ENCODE results near the gene C1QL1. TPM values are rescaled to one million over a fixed set of nuclear protein-coding genes. Genes with fewer than 3 reads are reported as not detected.

C1QL1 gene
- total RNA-seq, 1 experiment from 2014 or later, result 8.6 TPM

- BruUV-seq (replicated peaks), result no TSS peak
- Histone ChIP-seq H3K4me3 (ENCODE audit: low read depth, low read length, poor library complexity, severe bottlenecking) (no peak overlapping the region), H3K27ac (ENCODE audit: low read depth, low read length, poor library complexity, severe bottlenecking) (no peak overlapping the region), H3K36me3 (ENCODE audit: insufficient read depth, low read length, poor library complexity, severe bottlenecking) (no peaks in the 10 kb centered on the region), H3K4me1 (ENCODE audit: insufficient read depth, low read length, poor library complexity, severe bottlenecking) (peaks cover 9% of the 10 kb centered on the region), H3K9me3 (ENCODE audit: low read depth, low read length, poor library complexity, severe bottlenecking) (no peaks in the 10 kb centered on the region), H3K27me3 (replicated peaks; ENCODE audit: insufficient read depth, low read depth, low read length, poor library complexity) (no peaks in the 10 kb centered on the region)
- ChIA-PET POLR2A (ENCODE audit: low non-redundant PET) (no interaction called here), CTCF (interaction anchor here (0.5 kb wide), 1 partner anchor 25 kb away, joined by 3 read pairs; no protein-coding TSS in a partner anchor)
- intact Hi-C loops (cut with micrococcal nuclease; ENCODE audit: unreplicated experiment), result no loop called here
- no peak for TF ChIP-seq EZH2 (IDR thresholded peaks at IDR 0.05; ENCODE audit: borderline replicate concordance, low read depth, low read length, poor library complexity, severe bottlenecking)
- TF ChIP-seq CTCF (conservative IDR thresholded peaks at IDR 0.05; ENCODE audit: low read depth, low read length), result no peak
- DNase-seq (ENCODE audit: low spot score), result no peak
Observed at GRCh38 chr17:44996304-44996703, 28.2 kb upstream of the C1QL1 start.

GRCh38 chr17:44995436-44996001 is 27.4 kb upstream of the C1QL1 start:
- no peak for DNase-seq (ENCODE audit: low spot score)
- Histone ChIP-seq H3K9me3 (ENCODE audit: low read depth, low read length, poor library complexity, severe bottlenecking) (no peaks in the 10 kb centered on the region), H3K27ac (ENCODE audit: low read depth, low read length, poor library complexity, severe bottlenecking) (no peak overlapping the region), H3K4me1 (ENCODE audit: insufficient read depth, low read length, poor library complexity, severe bottlenecking) (peaks cover 10% of the 10 kb centered on the region), H3K27me3 (replicated peaks; ENCODE audit: insufficient read depth, low read depth, low read length, poor library complexity) (no peaks in the 10 kb centered on the region), H3K4me3 (ENCODE audit: low read depth, low read length, poor library complexity, severe bottlenecking) (no peak overlapping the region), H3K36me3 (ENCODE audit: insufficient read depth, low read length, poor library complexity, severe bottlenecking) (no peaks in the 10 kb centered on the region)
- BruUV-seq (replicated peaks), result no TSS peak
- TF ChIP-seq EZH2 (IDR thresholded peaks at IDR 0.05; ENCODE audit: borderline replicate concordance, low read depth, low read length, poor library complexity, severe bottlenecking) (no peak), CTCF (conservative IDR thresholded peaks at IDR 0.05; ENCODE audit: low read depth, low read length) (no peak)
- ChIA-PET POLR2A (ENCODE audit: low non-redundant PET) (no interaction called here), CTCF (interaction anchor here (0.5 kb wide), 1 partner anchor 153 kb away, joined by 3 read pairs; no protein-coding TSS in a partner anchor)
- intact Hi-C loops (cut with micrococcal nuclease; ENCODE audit: unreplicated experiment), result no loop called here

GRCh38 chr17:44992242-44992939 is 24.3 kb upstream of the C1QL1 start:
- intact Hi-C loops (cut with micrococcal nuclease; ENCODE audit: unreplicated experiment), result no loop called here
- Histone ChIP-seq H3K27me3 (replicated peaks; ENCODE audit: insufficient read depth, low read depth, low read length, poor library complexity) (no peaks in the 10 kb centered on the region), H3K4me3 (ENCODE audit: low read depth, low read length, poor library complexity, severe bottlenecking) (no peak overlapping the region), H3K4me1 (ENCODE audit: insufficient read depth, low read length, poor library complexity, severe bottlenecking) (peaks cover 23% of the 10 kb centered on the region), H3K9me3 (ENCODE audit: low read depth, low read length, poor library complexity, severe bottlenecking) (no peaks in the 10 kb centered on the region), H3K27ac (ENCODE audit: low read depth, low read length, poor library complexity, severe bottlenecking) (no peak overlapping the region), H3K36me3 (ENCODE audit: insufficient read depth, low read length, poor library complexity, severe bottlenecking) (no peaks in the 10 kb centered on the region)
- no TSS peak for BruUV-seq (replicated peaks)
- TF ChIP-seq EZH2 (IDR thresholded peaks at IDR 0.05; ENCODE audit: borderline replicate concordance, low read depth, low read length, poor library complexity, severe bottlenecking) (no peak), CTCF (conservative IDR thresholded peaks at IDR 0.05; ENCODE audit: low read depth, low read length) (no peak)
- CTCF ChIA-PET, result no interaction called here
- no peak for DNase-seq (ENCODE audit: low spot score)
- POLR2A ChIA-PET (ENCODE audit: low non-redundant PET), result no interaction called here

All from A673 (cell line).